WTC11 (cell line): ENCODE results near the gene MGST1. TPM values are rescaled to one million over a fixed set of nuclear protein-coding genes. Genes with fewer than 3 reads are reported as not detected.
"Not testable (repeated sequence)": the region's sequence is repeated elsewhere in the genome, so short reads cannot be mapped to it uniquely, and the experiment has no call there.

Experiments used
- ATAC-seq: fragments of 200-7000 bp; cut with Tn5 transposase; 2 replicates; pipeline ENCODE4 v1.10.0; 2021; ENCODE audit warnings: mild to moderate bottlenecking, moderate library complexity
- CTCF ChIA-PET: fragments of 300-600 bp; sonication (Branson Sonifier 250); formaldehyde crosslinking; loops from one replicate; lab custom pipeline; 2021; ENCODE audit warnings: antibody characterized with exemption; lab: Charles Lee
- POLR2A ChIA-PET: fragments of 350-600 bp; sonication (Branson Sonifier 250); formaldehyde crosslinking; loops from one replicate; lab custom pipeline; 2021; ENCODE audit warnings: antibody characterized with exemption; lab: Charles Lee
- DNase-seq: peaks from one replicate; pipeline ENCODE4 v3.0.0; 2021; ENCODE audit warnings: low spot score
- H3K27ac Mint-ChIP-seq: 2 replicates; pipeline ENCODE4 v1.8.0; 2021; ENCODE audit warnings: mixed read lengths
- H3K27me3 Mint-ChIP-seq: 2 replicates; pipeline ENCODE4 v1.8.0; 2021; ENCODE audit warnings: low read depth, mild to moderate bottlenecking, moderate library complexity, mixed read lengths
- H3K36me3 Mint-ChIP-seq: 2 replicates; pipeline ENCODE4 v1.8.0; 2021; ENCODE audit warnings: mixed read lengths
- H3K4me1 Mint-ChIP-seq: 2 replicates; pipeline ENCODE4 v1.8.0; 2022; ENCODE audit warnings: mixed read lengths
- H3K4me3 Mint-ChIP-seq: 2 replicates; pipeline ENCODE4 v1.8.0; 2021; ENCODE audit warnings: mild to moderate bottlenecking, moderate library complexity, mixed read lengths
- H3K9me3 Mint-ChIP-seq: 2 replicates; pipeline ENCODE4 v1.8.0; 2021; ENCODE audit warnings: mixed read lengths
- CBFB ChIP-seq: sonication (generic); formaldehyde crosslinking; IDR thresholded peaks from 2 replicates; pipeline ENCODE4 v1.8.1; 2022; ENCODE audit warnings: mild to moderate bottlenecking, low read depth, missing genetic modification reagents
- E2F5 ChIP-seq: sonication (generic); formaldehyde crosslinking; IDR thresholded peaks from 2 replicates; pipeline ENCODE4 v1.8.1; 2022; ENCODE audit warnings: mild to moderate bottlenecking, moderate library complexity, missing genetic modification reagents
- ESRRA ChIP-seq: sonication (generic); formaldehyde crosslinking; IDR thresholded peaks from 2 replicates; pipeline ENCODE4 v1.8.1; 2022; ENCODE audit warnings: mild to moderate bottlenecking, missing genetic modification reagents, borderline replicate concordance
- FOXJ3 ChIP-seq: sonication (generic); formaldehyde crosslinking; IDR thresholded peaks from 2 replicates; pipeline ENCODE4 v1.9.0; 2021; ENCODE audit warnings: missing genetic modification reagents, mild to moderate bottlenecking, borderline replicate concordance
- FOXP1 ChIP-seq: sonication (generic); formaldehyde crosslinking; IDR thresholded peaks from 2 replicates; pipeline ENCODE4 v1.8.0; 2022; ENCODE audit warnings: missing genetic modification reagents, mild to moderate bottlenecking, moderate library complexity, borderline replicate concordance
- MAX ChIP-seq: sonication (generic); formaldehyde crosslinking; IDR thresholded peaks from 2 replicates; pipeline ENCODE4 v1.8.0; 2022; ENCODE audit warnings: mild to moderate bottlenecking, missing genetic modification reagents
- MLX ChIP-seq: sonication (generic); formaldehyde crosslinking; IDR thresholded peaks from 2 replicates; pipeline ENCODE4 v1.8.1; 2023; ENCODE audit warnings: mild to moderate bottlenecking, missing genetic modification reagents, moderate library complexity
- NFE2L1 ChIP-seq: sonication (generic); formaldehyde crosslinking; IDR thresholded peaks from 2 replicates; pipeline ENCODE4 v1.8.1; 2023; ENCODE audit warnings: missing genetic modification reagents
- TEAD4 ChIP-seq: sonication (generic); formaldehyde crosslinking; IDR thresholded peaks from 2 replicates; pipeline ENCODE4 v1.8.0; 2022; ENCODE audit warnings: mild to moderate bottlenecking, missing genetic modification reagents
- TP53 ChIP-seq: sonication (generic); formaldehyde crosslinking; IDR thresholded peaks from 2 replicates; pipeline ENCODE4 v1.8.1; 2023; ENCODE audit warnings: mild to moderate bottlenecking, missing genetic modification reagents
- ZNF219 ChIP-seq: sonication (generic); formaldehyde crosslinking; IDR thresholded peaks from 2 replicates; pipeline ENCODE4 v1.8.0; 2023; ENCODE audit warnings: missing genetic modification reagents, mild to moderate bottlenecking, borderline replicate concordance
- ZNF423 ChIP-seq: fragments of 250-450 bp; sonication (Bioruptor Pico); IDR thresholded peaks from 2 replicates; pipeline ENCODE4 v2.1.2; 2022; ENCODE audit warnings: mild to moderate bottlenecking, moderate library complexity
- ZNF671 ChIP-seq: fragments of 250-450 bp; sonication (Bioruptor Pico); IDR thresholded peaks from 2 replicates; pipeline ENCODE4 v1.8.0; 2021; ENCODE audit warnings: mild to moderate bottlenecking
- total RNA-seq: library from RNA; stranded (reverse); gene quantifications from 3 replicates; pipeline ENCODE4 v1.2.3, GENCODE V29; 2021
- TF ChIP-seq, protein P1 (sequence below): sonication (generic); formaldehyde crosslinking; IDR thresholded peaks from 2 replicates; pipeline ENCODE4 v1.8.0; 2023; ENCODE audit warnings: missing genetic modification reagents, mild to moderate bottlenecking, borderline replicate concordance
- TF ChIP-seq, protein P2 (sequence below): sonication (generic); formaldehyde crosslinking; IDR thresholded peaks from 2 replicates; pipeline ENCODE4 v1.8.0; 2022; ENCODE audit warnings: mild to moderate bottlenecking, missing genetic modification reagents
- TF ChIP-seq, protein P3 (sequence below): sonication (generic); formaldehyde crosslinking; IDR thresholded peaks from 2 replicates; pipeline ENCODE4 v1.8.1; 2022; ENCODE audit warnings: missing genetic modification reagents, borderline replicate concordance

MGST1 gene
- total RNA-seq, 1 experiment from 2014 or later = 285 TPM

DNA sequence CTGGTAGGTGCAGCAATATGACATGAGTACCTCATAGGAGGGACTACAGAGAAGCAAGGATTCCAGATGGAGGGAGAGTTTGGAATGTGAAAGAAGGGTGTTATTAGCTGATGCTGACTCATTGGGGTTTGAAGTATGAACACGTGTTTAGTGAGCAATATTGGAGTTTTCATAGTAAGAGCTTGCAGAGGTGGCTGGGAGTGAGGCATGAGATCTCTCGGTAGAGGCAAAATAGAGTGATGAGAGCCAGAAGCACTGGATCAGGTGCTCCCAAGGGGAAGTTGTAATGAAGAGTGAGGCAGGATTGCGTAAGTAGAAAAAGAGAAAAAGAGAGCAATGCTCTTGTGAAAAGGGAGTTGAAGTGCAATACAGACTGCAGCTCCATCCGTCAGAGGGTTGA is 42.1 kb downstream of the MGST1 start:
- Mint-ChIP-seq H3K27me3 (no peaks in the 10 kb centered on the region; the same call in 1 of the 2 replicates), H3K4me1 (peaks cover 6% of the 10 kb centered on the region), H3K4me3 (no peak overlapping the region), H3K36me3 (peaks cover 29% of the 10 kb centered on the region), H3K9me3 (peaks cover 31% of the 10 kb centered on the region), H3K27ac (no peak overlapping the region; the same call in 1 of the 2 replicates)
- ChIA-PET CTCF (no interaction called here), POLR2A (interaction anchor here (0.6 kb wide), 1 partner anchor 894 kb away, joined by 3 read pairs; no protein-coding TSS in a partner anchor)
- TF ChIP-seq TEAD4 (CRISPR knock-in tag) (no peak), ZNF219 (CRISPR knock-in tag) (no peak), NFE2L1 (CRISPR knock-in tag) (no peak), ZNF423 (CRISPR knock-in tag) (no peak), FOXP1 (no peak), ZNF671 (CRISPR knock-in tag) (no peak), TP53 (CRISPR knock-in tag) (no peak), FOXJ3 (CRISPR knock-in tag) (no peak)
- TF ChIP-seq, protein P1, sequence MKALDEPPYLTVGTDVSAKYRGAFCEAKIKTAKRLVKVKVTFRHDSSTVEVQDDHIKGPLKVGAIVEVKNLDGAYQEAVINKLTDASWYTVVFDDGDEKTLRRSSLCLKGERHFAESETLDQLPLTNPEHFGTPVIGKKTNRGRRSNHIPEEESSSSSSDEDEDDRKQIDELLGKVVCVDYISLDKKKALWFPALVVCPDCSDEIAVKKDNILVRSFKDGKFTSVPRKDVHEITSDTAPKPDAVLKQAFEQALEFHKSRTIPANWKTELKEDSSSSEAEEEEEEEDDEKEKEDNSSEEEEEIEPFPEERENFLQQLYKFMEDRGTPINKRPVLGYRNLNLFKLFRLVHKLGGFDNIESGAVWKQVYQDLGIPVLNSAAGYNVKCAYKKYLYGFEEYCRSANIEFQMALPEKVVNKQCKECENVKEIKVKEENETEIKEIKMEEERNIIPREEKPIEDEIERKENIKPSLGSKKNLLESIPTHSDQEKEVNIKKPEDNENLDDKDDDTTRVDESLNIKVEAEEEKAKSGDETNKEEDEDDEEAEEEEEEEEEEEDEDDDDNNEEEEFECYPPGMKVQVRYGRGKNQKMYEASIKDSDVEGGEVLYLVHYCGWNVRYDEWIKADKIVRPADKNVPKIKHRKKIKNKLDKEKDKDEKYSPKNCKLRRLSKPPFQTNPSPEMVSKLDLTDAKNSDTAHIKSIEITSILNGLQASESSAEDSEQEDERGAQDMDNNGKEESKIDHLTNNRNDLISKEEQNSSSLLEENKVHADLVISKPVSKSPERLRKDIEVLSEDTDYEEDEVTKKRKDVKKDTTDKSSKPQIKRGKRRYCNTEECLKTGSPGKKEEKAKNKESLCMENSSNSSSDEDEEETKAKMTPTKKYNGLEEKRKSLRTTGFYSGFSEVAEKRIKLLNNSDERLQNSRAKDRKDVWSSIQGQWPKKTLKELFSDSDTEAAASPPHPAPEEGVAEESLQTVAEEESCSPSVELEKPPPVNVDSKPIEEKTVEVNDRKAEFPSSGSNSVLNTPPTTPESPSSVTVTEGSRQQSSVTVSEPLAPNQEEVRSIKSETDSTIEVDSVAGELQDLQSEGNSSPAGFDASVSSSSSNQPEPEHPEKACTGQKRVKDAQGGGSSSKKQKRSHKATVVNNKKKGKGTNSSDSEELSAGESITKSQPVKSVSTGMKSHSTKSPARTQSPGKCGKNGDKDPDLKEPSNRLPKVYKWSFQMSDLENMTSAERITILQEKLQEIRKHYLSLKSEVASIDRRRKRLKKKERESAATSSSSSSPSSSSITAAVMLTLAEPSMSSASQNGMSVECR (CRISPR knock-in tag) = no peak
- TF ChIP-seq, protein P2, sequence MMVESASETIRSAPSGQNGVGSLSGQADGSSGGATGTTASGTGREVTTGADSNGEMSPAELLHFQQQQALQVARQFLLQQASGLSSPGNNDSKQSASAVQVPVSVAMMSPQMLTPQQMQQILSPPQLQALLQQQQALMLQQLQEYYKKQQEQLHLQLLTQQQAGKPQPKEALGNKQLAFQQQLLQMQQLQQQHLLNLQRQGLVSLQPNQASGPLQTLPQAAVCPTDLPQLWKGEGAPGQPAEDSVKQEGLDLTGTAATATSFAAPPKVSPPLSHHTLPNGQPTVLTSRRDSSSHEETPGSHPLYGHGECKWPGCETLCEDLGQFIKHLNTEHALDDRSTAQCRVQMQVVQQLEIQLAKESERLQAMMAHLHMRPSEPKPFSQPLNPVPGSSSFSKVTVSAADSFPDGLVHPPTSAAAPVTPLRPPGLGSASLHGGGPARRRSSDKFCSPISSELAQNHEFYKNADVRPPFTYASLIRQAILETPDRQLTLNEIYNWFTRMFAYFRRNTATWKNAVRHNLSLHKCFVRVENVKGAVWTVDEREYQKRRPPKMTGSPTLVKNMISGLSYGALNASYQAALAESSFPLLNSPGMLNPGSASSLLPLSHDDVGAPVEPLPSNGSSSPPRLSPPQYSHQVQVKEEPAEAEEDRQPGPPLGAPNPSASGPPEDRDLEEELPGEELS (CRISPR knock-in tag) = no peak
- no peak for ATAC-seq
- DNase-seq = no peak

GRCh38 chr12:16392846-16393535 is 45.5 kb downstream of the MGST1 start:
- Mint-ChIP-seq H3K27me3 (no peaks in the 10 kb centered on the region; the same call in 1 of the 2 replicates), H3K4me1 (no peaks in the 10 kb centered on the region), H3K9me3 (peaks cover 50% of the 10 kb centered on the region), H3K4me3 (no peak overlapping the region), H3K36me3 (peaks cover 36% of the 10 kb centered on the region), H3K27ac (no peak overlapping the region)
- no peak for DNase-seq
- TF ChIP-seq MLX (CRISPR knock-in tag) = no peak
- TF ChIP-seq, protein P3, sequence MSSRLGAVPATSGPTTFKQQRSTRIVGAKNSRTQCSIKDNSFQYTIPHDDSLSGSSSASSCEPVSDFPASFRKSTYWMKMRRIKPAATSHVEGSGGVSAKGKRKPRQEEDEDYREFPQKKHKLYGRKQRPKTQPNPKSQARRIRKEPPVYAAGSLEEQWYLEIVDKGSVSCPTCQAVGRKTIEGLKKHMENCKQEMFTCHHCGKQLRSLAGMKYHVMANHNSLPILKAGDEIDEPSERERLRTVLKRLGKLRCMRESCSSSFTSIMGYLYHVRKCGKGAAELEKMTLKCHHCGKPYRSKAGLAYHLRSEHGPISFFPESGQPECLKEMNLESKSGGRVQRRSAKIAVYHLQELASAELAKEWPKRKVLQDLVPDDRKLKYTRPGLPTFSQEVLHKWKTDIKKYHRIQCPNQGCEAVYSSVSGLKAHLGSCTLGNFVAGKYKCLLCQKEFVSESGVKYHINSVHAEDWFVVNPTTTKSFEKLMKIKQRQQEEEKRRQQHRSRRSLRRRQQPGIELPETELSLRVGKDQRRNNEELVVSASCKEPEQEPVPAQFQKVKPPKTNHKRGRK = no peak
- TF ChIP-seq, all 79 proteins: peak for 0
- CTCF ChIA-PET = no interaction called here
- no peak for ATAC-seq
- POLR2A ChIA-PET = no interaction called here

DNA sequence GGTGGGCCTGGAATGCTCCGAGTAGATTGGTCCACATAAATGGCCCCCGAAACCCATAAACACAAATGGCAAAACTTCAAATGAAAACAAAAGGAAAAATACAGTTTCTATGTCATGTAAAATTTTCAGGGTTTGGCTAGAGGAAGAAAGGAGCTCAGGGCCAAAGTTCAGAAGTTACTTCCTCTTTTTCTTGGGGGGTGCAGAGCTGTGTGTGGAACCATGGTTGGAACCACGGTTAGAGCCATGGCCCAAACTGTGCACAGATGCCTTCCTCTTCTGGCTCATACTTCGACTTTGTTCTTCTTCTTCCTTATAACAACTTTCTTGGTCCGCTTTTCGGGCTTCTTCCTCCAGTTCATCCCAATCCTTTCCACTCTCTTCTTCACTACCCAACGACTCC is 51.7 kb downstream of the MGST1 start:
- H3K27ac Mint-ChIP-seq = no peak overlapping the region
- no peaks in the 10 kb centered on the region for H3K4me1 Mint-ChIP-seq
- no peak overlapping the region for H3K4me3 Mint-ChIP-seq
- TF ChIP-seq CBFB (CRISPR knock-in tag) (no peak), ESRRA (CRISPR knock-in tag) (no peak), E2F5 (CRISPR knock-in tag) (no peak), MAX (CRISPR knock-in tag) (no peak)
- ChIA-PET CTCF (no interaction called here), POLR2A (no interaction called here)
- DNase-seq (no peak), ATAC-seq (no peak)
- peaks cover 11% of the 10 kb centered on the region for H3K36me3 Mint-ChIP-seq
- peaks cover 23% of the 10 kb centered on the region for H3K9me3 Mint-ChIP-seq
- no peaks in the 10 kb centered on the region for H3K27me3 Mint-ChIP-seq

- ATAC-seq, H3K27ac Mint-ChIP-seq, H3K4me1 Mint-ChIP-seq, H3K9me3 Mint-ChIP-seq, H3K4me3 Mint-ChIP-seq, H3K27me3 Mint-ChIP-seq, H3K36me3 Mint-ChIP-seq, CTCF ChIA-PET, DNase-seq, POLR2A ChIA-PET: not testable (repeated sequence)
Measured at GRCh38 chr12:16401835-16402234, 54.4 kb downstream of the MGST1 start.
